PC-9 (cell line): ENCODE results near the gene MAGEF1. TPM values are rescaled to one million over a fixed set of nuclear protein-coding genes. Genes with fewer than 3 reads are reported as not detected.

Experiments
- BruUV-seq: library from RNA; stranded (reverse); fragments of 400-500 nt; replicated peaks from 2 replicates; lab custom pipeline; 2021; lab: Mats Ljungman, UMichigan
- CTCF ChIA-PET: fragments of 300-600 bp; sonication (Branson Sonifier 250); formaldehyde crosslinking; loops from one replicate; lab custom pipeline; 2022; ENCODE audit warnings: antibody characterized with exemption; lab: Charles Lee
- POLR2A ChIA-PET: fragments of 300-600 bp; sonication (Branson Sonifier 250); formaldehyde crosslinking; loops from one replicate; lab custom pipeline; 2022; ENCODE audit warnings: antibody characterized with exemption; ENCODE audit not compliant: unreplicated experiment; lab: Charles Lee
- DNase-seq, 2 experiments: peaks; one replicate each; pipeline versions ENCODE4 v3.0.0 to v3.0.0-alpha.2; 2015 to 2022; ENCODE audit warnings: mixed read lengths in 1 of 2
- H2AFZ ChIP-seq: fragments of 200-600 bp; sonication (generic); 2 replicates; pipeline ENCODE4 v1.8.1; 2017; ENCODE audit warnings: antibody characterized with exemption
- H3F3A ChIP-seq: fragments of 200-600 bp; sonication (generic); 2 replicates; pipeline ENCODE4 v1.8.1; 2017; ENCODE audit warnings: antibody characterized with exemption, mild to moderate bottlenecking, low read depth; ENCODE audit not compliant: insufficient read depth
- H3K27ac ChIP-seq: fragments of 200-600 bp; sonication (generic); 2 replicates; pipeline ENCODE4 v1.6.1; 2016; ENCODE audit warnings: mixed run types
- H3K27me3 ChIP-seq: fragments of 200-600 bp; sonication (generic); 2 replicates; pipeline ENCODE4 v1.6.1; 2016; ENCODE audit warnings: low read depth, mixed run types; ENCODE audit not compliant: insufficient read depth
- H3K36me3 ChIP-seq: fragments of 200-600 bp; sonication (generic); 2 replicates; pipeline ENCODE4 v1.6.1; 2016; ENCODE audit warnings: low read depth, mixed run types
- H3K4me1 ChIP-seq: fragments of 200-600 bp; sonication (generic); replicated peaks from 2 replicates; pipeline ENCODE4 v1.6.1; 2016; ENCODE audit warnings: mixed run types; ENCODE audit not compliant: insufficient read depth
- H3K4me2 ChIP-seq: fragments of 200-600 bp; sonication (generic); 2 replicates; pipeline ENCODE4 v1.6.1; 2017; ENCODE audit warnings: mixed run types
- H3K4me3 ChIP-seq: fragments of 200-600 bp; sonication (generic); 2 replicates; pipeline ENCODE4 v1.6.1; 2016; ENCODE audit warnings: mixed run types
- H3K79me2 ChIP-seq: fragments of 200-600 bp; sonication (generic); 2 replicates; pipeline ENCODE4 v1.6.1; 2017; ENCODE audit warnings: low read depth, mixed run types
- H3K9me2 ChIP-seq: fragments of 200-600 bp; sonication (generic); 2 replicates; pipeline ENCODE4 v1.8.1; 2017; ENCODE audit warnings: mild to moderate bottlenecking; ENCODE audit not compliant: insufficient read depth
- H3K9me3 ChIP-seq: fragments of 200-600 bp; sonication (generic); 2 replicates; pipeline ENCODE4 v1.8.1; 2016; ENCODE audit warnings: low read depth; ENCODE audit not compliant: insufficient read depth
- H4K20me1 ChIP-seq: fragments of 200-600 bp; sonication (generic); 2 replicates; pipeline ENCODE4 v1.8.1; 2017; ENCODE audit not compliant: insufficient read depth
- EZH2 ChIP-seq: fragments of 200-600 bp; sonication (generic); IDR thresholded peaks from 2 replicates; pipeline ENCODE4 v1.8.0; 2017; ENCODE audit warnings: antibody characterized with exemption, low read depth
- intact Hi-C: fragments of 100-400 bp; cut with micrococcal nuclease; formaldehyde crosslinking; loops from one replicate; pipeline ENCODE4 v1.10.0; 2022; ENCODE audit not compliant: unreplicated experiment
- total RNA-seq: library from RNA; stranded (reverse); gene quantifications from 2 replicates; pipeline ENCODE4 v1.2.3, GENCODE V29; 2021
- TF ChIP-seq, protein P1 (sequence below): fragments of 200-600 bp; sonication (generic); conservative IDR thresholded peaks from 2 replicates; pipeline ENCODE4 v1.6.1; 2017; ENCODE audit warnings: mixed run types, antibody characterized with exemption, mild to moderate bottlenecking, moderate library complexity

Gene MAGEF1
- total RNA-seq, 1 experiment from 2014 or later, result 97.2 TPM

DNA sequence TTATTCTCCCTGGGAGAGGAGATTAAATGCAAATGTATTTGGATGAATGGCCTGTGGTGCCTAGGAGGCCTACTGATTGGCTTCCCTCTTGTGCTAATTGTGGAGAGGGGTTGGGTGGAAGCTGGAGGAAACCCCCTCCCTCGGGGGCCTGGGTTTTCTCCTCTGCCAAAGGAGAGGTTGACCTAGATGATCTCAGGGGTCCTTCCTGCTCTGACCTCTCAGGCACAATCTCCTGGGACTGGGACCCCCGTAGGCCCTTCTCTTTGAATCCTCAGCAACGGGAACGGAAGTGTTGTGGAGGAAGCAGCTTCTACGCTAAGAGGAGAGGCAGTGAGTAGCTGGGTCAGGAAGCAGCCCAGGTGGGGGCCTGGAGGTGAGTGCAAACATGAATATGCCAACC lies 40.5 kb upstream of the MAGEF1 start:
- H3K79me2 ChIP-seq, result no peaks in the 10 kb centered on the region
- BruUV-seq, result no TSS peak
- DNase-seq, result no peak
- H3K36me3 ChIP-seq, result no peaks in the 10 kb centered on the region
- intact Hi-C loops, result no loop called here
- no peaks in the 10 kb centered on the region for H3K9me2 ChIP-seq
- no peaks in the 10 kb centered on the region for H3K9me3 ChIP-seq
- no peak overlapping the region for H2AFZ ChIP-seq
- CTCF ChIA-PET, result no interaction called here
- TF ChIP-seq EZH2, result no peak
- TF ChIP-seq, protein P1, sequence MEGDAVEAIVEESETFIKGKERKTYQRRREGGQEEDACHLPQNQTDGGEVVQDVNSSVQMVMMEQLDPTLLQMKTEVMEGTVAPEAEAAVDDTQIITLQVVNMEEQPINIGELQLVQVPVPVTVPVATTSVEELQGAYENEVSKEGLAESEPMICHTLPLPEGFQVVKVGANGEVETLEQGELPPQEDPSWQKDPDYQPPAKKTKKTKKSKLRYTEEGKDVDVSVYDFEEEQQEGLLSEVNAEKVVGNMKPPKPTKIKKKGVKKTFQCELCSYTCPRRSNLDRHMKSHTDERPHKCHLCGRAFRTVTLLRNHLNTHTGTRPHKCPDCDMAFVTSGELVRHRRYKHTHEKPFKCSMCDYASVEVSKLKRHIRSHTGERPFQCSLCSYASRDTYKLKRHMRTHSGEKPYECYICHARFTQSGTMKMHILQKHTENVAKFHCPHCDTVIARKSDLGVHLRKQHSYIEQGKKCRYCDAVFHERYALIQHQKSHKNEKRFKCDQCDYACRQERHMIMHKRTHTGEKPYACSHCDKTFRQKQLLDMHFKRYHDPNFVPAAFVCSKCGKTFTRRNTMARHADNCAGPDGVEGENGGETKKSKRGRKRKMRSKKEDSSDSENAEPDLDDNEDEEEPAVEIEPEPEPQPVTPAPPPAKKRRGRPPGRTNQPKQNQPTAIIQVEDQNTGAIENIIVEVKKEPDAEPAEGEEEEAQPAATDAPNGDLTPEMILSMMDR, result no peak
- H4K20me1 ChIP-seq, result no peaks in the 10 kb centered on the region
- POLR2A ChIA-PET, result no interaction called here
- no peaks in the 10 kb centered on the region for H3K27me3 ChIP-seq
- no peaks in the 10 kb centered on the region for H3F3A ChIP-seq
- H3K4me3 ChIP-seq, result no peak overlapping the region
- H3K27ac ChIP-seq, result no peak overlapping the region
- H3K4me1 ChIP-seq, result peaks cover 7% of the 10 kb centered on the region
- no peak overlapping the region for H3K4me2 ChIP-seq

DNA sequence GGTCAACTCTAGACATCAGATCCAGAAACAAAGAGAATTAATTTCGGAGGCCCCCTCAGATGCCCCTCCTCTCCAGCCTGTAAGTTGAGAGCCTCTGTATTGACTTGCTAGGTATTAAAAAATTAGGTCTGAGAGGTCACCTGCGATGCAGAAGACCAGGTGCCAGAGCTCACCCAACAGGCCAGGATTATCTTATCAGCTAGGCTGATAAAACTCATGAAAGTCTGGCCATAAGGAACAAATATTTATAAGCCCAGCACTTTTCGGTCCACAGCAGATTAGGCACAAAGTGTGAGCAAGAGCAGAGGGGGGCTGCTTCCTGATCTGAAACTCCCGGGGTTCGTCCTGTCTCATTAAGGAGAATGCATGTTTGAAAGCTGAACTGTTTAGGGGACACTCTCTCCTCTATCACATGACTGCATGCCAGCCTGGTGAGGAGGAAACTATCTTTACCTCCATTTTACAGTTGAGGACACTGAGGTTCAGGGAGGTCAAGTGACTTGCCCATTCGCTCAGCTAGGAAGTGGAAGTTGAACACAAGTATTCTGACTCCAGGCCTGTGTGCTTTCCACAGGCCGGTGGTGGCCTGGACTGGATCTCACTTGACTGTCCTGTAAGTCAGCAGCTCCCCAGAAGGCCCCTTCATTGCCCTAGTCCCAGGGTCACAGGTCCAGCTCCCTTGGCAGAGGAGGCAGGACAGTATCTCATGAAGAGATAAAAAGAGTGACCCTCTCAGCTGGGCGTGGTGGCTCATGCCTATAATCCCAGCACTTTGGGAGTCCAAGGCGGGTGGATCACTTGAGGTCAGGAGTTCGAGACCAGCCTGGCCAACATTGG lies 39.6 kb upstream of the MAGEF1 start:
- Histone ChIP-seq H3K9me2 (no peaks in the 10 kb centered on the region), H2AFZ (no peak overlapping the region), H3F3A (no peaks in the 10 kb centered on the region), H4K20me1 (no peaks in the 10 kb centered on the region), H3K9me3 (no peaks in the 10 kb centered on the region), H3K27ac (no peak overlapping the region), H3K27me3 (no peaks in the 10 kb centered on the region), H3K79me2 (no peaks in the 10 kb centered on the region), H3K36me3 (no peaks in the 10 kb centered on the region), H3K4me1 (peaks cover 7% of the 10 kb centered on the region), H3K4me3 (no peak overlapping the region), H3K4me2 (no peak overlapping the region)
- ChIA-PET POLR2A (no interaction called here), CTCF (interaction anchor here (0.5 to 1.8 kb wide), 4 partner anchors 24 to 492 kb away, joined by 3 to 5 read pairs (median 3); partner anchors contain the start of gene EPHB3)
- TF ChIP-seq, protein P1, result no peak
- no peak for TF ChIP-seq EZH2
- no peak for DNase-seq
- BruUV-seq, result no TSS peak
- intact Hi-C loops, result no loop called here

DNA sequence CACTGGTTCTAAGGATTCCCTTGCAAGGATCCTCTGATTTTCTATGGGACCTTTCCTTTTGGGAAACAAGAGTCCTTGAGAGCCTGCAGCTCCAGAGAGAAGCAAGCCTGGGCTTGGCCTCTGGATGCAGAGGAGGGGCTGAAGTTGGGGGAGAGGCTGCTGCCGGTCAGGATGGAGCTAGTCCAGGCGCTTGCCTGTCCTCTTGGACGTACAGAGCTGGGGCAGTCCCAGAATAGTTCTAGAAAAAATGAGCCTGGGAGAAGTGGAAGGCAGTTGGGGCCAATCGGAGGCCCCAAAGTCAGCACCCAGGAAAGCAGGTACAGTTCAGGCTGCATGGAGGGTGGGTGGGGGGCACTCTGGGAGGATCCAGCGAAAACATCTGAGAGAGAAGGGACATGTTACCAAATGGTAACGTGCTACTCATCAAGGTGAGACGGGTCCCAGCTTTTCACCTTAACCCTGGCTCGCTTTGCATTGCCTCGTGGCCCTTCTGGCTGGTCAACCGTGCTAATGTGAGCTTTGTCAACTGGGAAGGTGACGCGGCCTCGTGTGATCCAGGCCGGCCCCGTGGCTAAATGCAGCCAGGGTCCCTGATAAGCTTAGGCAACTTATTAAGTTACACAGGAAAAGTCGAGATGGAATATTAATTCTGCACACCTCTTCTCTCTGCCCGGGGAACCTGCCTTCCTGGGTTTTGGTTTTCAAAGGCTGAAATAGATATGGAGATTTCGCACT lies 38.7 kb upstream of the MAGEF1 start:
- Histone ChIP-seq H3F3A (no peaks in the 10 kb centered on the region), H3K27ac (no peak overlapping the region), H3K36me3 (no peaks in the 10 kb centered on the region), H2AFZ (no peak overlapping the region), H3K9me3 (no peaks in the 10 kb centered on the region), H4K20me1 (no peaks in the 10 kb centered on the region), H3K9me2 (no peaks in the 10 kb centered on the region), H3K4me1 (peaks cover 7% of the 10 kb centered on the region), H3K27me3 (no peaks in the 10 kb centered on the region), H3K4me3 (no peak overlapping the region), H3K79me2 (no peaks in the 10 kb centered on the region), H3K4me2 (no peak overlapping the region)
- no TSS peak for BruUV-seq
- intact Hi-C loops, result no loop called here
- DNase-seq, result no peak
- TF ChIP-seq EZH2, result no peak
- TF ChIP-seq, protein P1, result no peak
- CTCF ChIA-PET, result interaction anchor here (0.5 to 1.8 kb wide), 6 partner anchors 23 to 491 kb away, joined by 3 to 5 read pairs (median 3); partner anchors contain the start of gene EPHB3
- POLR2A ChIA-PET, result interaction anchor here (0.7 kb wide), 1 partner anchor 18 kb away, joined by 5 read pairs; no protein-coding TSS in a partner anchor
